Measurements from ENCODE around the gene RAB3GAP1.

GRCh38 chr2:135154962-135155361 lies 102.9 kb downstream of the RAB3GAP1 start:
- TF ChIP-seq CTCF (IDR thresholded peaks at IDR 0.05) = no peak
- no peak for TF ChIP-seq SIN3A (IDR thresholded peaks at IDR 0.05; ENCODE audit: borderline replicate concordance, insufficient read depth, low read depth, low read length)
- TF ChIP-seq POLR2AphosphoS5 (IDR thresholded peaks at IDR 0.05; ENCODE audit: low read depth, low read length) = no peak
- TF ChIP-seq REST (IDR thresholded peaks at IDR 0.05; ENCODE audit: insufficient read depth in 1 of 2, low read depth in 2 of 2, low read length in 1 of 2) = no peak
- no peak for TF ChIP-seq TCF7L2 (IDR thresholded peaks at IDR 0.05; ENCODE audit: low read depth, low read length)
